Common myeloid progenitor, CD34-positive (primary cell): ENCODE measurements around the gene ERFL.
A peak's percentile ranks its signal among the peaks of the same experiment; 100 is the strongest.

Experiments used
- CTCF ChIA-PET: fragments of 350-600 bp; sonication (Branson Sonifier 250); formaldehyde crosslinking; loops from one replicate; lab custom pipeline; 2021; ENCODE audit warnings: antibody characterized with exemption; lab: Charles Lee
- POLR2A ChIA-PET: fragments of 350-600 bp; sonication (Branson Sonifier 250); formaldehyde crosslinking; loops from one replicate; lab custom pipeline; 2021; ENCODE audit warnings: antibody characterized with exemption; lab: Charles Lee
- DNase-seq, 3 donors: peaks; one replicate each; pipeline versions ENCODE4 v3.0.0 to v3.0.0-alpha.2; 2013
- H3K27ac ChIP-seq, 2 experiments: 1 replicate in 1 of 2; 2 replicates in 1 of 2; pipeline ENCODE4 v1.7.0; 2013; ENCODE audit warnings: inconsistent platforms in 2 of 2, low read length in 2 of 2, mild to moderate bottlenecking in 2 of 2, low read depth in 1 of 2, moderate library complexity in 1 of 2; ENCODE audit not compliant: severe bottlenecking in 2 of 2, insufficient read depth in 1 of 2, poor library complexity in 1 of 2
- H3K27me3 ChIP-seq, 5 experiments: replicated peaks in 2 of 5; 1 replicate in 3 of 5; 2 replicates in 2 of 5; pipeline versions ENCODE4 v1.6.1 to v1.7.0; 2013; ENCODE audit warnings: low read length in 4 of 5, mild to moderate bottlenecking in 2 of 5, moderate library complexity in 2 of 5, inconsistent platforms in 1 of 5; ENCODE audit not compliant: insufficient read depth in 5 of 5, control insufficient read depth in 4 of 5
- H3K36me3 ChIP-seq, 4 experiments: 1 replicate in 2 of 4; 2 replicates in 2 of 4; pipeline versions ENCODE4 v1.6.1 to v1.7.0; 2013; ENCODE audit warnings: low read length in 3 of 4, control low read depth in 1 of 4, mild to moderate bottlenecking in 1 of 4; ENCODE audit not compliant: control insufficient read depth in 4 of 4, insufficient read depth in 4 of 4
- H3K4me1 ChIP-seq, 4 experiments: 1 replicate in 3 of 4; 2 replicates in 1 of 4; pipeline versions ENCODE4 v1.6.1 to v1.7.1; 2013; ENCODE audit warnings: low read length in 3 of 4, mild to moderate bottlenecking in 3 of 4, control low read depth in 1 of 4, inconsistent platforms in 1 of 4, moderate library complexity in 1 of 4; ENCODE audit not compliant: control insufficient read depth in 4 of 4, insufficient read depth in 4 of 4; ENCODE audit errors: control extremely low read depth in 1 of 4
- H3K4me3 ChIP-seq, 7 experiments: 1 replicate in 4 of 7; 2 replicates in 3 of 7; pipeline versions ENCODE4 v1.5.1 to v1.7.0; 2013; ENCODE audit warnings: mild to moderate bottlenecking in 7 of 7, low read length in 6 of 7, moderate library complexity in 6 of 7, inconsistent platforms in 2 of 7, low read depth in 2 of 7, control low read depth in 1 of 7; ENCODE audit not compliant: insufficient read depth in 4 of 7, control insufficient read depth in 1 of 7; ENCODE audit errors: extremely low read depth in 1 of 7
- H3K9me3 ChIP-seq, 5 experiments: 1 replicate in 4 of 5; 2 replicates in 1 of 5; pipeline versions ENCODE4 v1.6.1 to v1.7.1; 2013; ENCODE audit warnings: low read length in 4 of 5, mild to moderate bottlenecking in 2 of 5, inconsistent platforms in 1 of 5, low read depth in 1 of 5, moderate library complexity in 1 of 5; ENCODE audit not compliant: control insufficient read depth in 4 of 5, insufficient read depth in 2 of 5; ENCODE audit errors: control extremely low read depth in 1 of 5
- WGBS: methylation state at CpG from one replicate; pipeline ENCODE4 v1.1.5; 2013; ENCODE audit not compliant: insufficient coverage; 5-methylcytosine and 5-hydroxymethylcytosine counted together

Gene ERFL

DNA sequence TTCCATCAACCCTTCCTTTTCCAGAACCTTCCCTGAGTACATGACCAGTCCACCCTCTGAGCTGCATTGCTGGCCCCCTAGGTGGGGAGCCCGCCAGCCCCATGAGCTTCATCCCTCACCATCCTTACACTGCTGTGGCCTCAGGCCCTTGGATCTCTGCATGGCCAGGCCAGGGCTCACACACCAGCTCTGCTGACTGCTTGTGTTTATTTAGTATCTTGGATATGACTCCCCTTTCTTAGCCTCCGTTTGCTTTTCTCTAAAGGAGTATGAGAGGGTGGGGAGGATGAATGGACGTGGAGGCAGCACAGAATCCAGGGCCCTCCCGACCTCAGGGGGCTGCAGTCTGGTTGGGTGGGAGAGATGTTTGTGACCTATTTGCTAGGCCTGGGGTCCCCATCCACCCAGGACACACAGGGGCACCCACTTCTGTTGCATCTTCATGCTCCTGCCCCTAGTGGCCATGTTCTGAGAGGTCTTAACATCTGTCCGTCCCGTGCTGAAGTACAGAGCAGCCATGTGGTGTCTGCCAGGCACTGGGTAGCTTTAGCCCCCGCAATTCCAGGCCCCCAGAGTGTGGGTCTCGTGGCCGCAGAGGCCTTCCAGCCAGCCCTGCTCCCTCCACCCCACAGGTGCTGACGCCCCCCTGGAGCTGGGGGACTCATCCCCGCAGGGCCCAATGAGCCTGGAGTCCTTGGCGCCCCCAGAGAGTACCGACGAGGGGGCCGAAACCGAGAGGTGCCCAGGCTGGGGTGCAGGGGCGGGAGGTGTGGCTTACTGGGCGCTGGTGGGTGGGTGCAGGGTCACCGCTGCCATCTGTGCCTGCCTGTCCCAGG, 32.3 kb downstream of the ERFL start:
- Histone ChIP-seq H3K36me3 (peaks cover 6 to 77% (median 60%) of the 10 kb centered on the region in 4 experiments), H3K4me3 (no peak overlapping the region), H3K4me1 (peaks cover 2 to 20% (median 16%) of the 10 kb centered on the region in 4 experiments), H3K27me3 (no peaks in the 10 kb centered on the region), H3K9me3 (no peaks in the 10 kb centered on the region), H3K27ac (peak overlapping the region in 1 of 2 experiments; percentile 14)
- peak in 2 of 3 donors; percentile 36 to 40 for DNase-seq
- ChIA-PET POLR2A (no interaction called here), CTCF (interaction anchor here (1.3 kb wide), 1 partner anchor 14 kb away, joined by 3 read pairs; no protein-coding TSS in a partner anchor)
- 94% methylated on average over 10 of the region's 19 CpGs for WGBS

DNA sequence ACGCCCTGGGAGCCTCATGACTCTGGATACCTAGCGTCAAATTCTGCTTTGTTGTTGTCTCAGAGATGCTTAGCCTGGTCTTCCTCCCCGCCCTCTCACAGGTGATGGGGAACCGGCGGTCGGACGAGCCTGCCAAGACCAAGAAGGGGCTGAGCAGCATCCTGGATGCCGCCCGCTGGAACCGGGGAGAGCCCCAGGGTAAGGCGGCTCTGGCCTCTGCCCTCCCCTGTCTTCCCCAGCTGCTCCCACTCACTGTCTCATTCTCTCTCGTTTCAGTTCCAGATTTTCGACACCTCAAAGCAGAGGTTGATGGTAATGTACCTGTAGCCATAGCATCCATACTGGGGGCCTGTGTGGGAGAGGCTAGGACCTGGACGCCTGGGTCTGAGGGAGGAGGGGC, 33.9 kb downstream of the ERFL start:
- ChIA-PET POLR2A (no interaction called here), CTCF (no interaction called here)
- Histone ChIP-seq H3K4me1 (peaks cover 2 to 31% (median 24%) of the 10 kb centered on the region in 4 experiments), H3K27me3 (no peaks in the 10 kb centered on the region), H3K36me3 (peaks cover 6 to 74% (median 53%) of the 10 kb centered on the region in 4 experiments), H3K4me3 (no peak overlapping the region), H3K9me3 (no peaks in the 10 kb centered on the region), H3K27ac (no peak overlapping the region)
- no peak for DNase-seq
- 97% methylated on average over 9 of the region's 14 CpGs for WGBS

DNA sequence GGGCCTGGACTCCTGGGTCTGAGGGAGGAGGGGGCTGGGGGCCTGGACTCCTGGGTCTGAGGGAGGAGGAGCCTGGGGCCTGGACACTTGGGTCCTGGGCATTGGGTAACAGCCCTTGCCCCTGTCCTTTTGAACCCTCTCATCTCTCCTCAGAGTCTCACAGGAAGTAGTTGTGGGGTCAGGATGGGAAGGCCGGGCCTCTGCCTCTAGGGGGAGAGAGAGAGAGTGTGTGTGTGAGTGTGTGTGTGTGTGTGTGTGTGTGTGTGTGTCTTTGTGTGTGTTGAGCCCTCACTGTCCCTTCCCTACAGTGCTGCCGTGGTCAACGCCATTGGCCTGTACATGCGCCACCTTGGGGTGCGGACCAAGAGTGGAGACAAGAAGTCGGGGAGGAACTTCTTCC, 34.4 kb downstream of the ERFL start:
- peaks cover 2 to 35% (median 28%) of the 10 kb centered on the region in 4 experiments for H3K4me1 ChIP-seq

DNA sequence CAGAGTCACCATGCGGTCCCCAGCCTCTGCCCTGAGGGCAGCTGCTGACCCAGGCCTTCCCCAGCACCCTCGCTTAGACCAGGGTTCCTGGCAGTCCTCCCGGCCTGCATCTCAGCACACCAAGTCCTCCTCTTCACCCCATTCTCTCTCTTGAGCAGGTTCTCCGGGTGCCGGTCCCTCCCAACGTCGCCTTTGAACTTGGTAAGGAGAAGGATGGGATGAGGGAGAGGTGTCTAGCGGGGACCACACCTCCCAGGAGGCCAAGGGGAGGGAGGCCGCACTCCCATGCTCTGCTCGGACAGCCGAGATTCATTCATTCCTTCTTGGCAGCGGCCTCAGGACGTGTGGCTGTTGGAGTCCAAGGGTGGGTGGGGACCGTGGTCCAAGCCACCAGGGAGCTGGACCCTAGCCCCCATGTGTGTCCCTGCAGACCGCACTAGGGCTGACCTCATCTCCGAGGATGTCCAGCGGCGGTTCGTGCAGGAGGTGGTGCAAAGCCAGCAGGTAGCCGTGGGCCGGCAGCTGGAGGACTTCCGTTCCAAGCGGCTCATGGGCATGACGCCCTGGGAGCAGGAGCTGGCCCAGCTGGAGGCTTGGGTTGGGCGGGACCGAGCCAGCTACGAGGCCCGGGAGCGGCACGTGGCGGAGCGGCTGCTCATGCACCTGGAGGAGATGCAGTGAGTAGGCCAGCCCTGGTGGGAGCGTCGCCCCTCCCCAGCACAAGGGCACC, 35.9 kb downstream of the ERFL start:
- Histone ChIP-seq H3K4me3 (peak overlapping the region in 1 of 7 experiments; percentile 20), H3K36me3 (peaks cover 4 to 66% (median 43%) of the 10 kb centered on the region in 4 experiments), H3K9me3 (no peaks in the 10 kb centered on the region), H3K4me1 (peaks cover 2 to 51% (median 44%) of the 10 kb centered on the region in 4 experiments), H3K27me3 (no peaks in the 10 kb centered on the region), H3K27ac (peak overlapping the region; percentile 15 to 47)
- WGBS, result 97% methylated on average over 25 of the region's 34 CpGs
- POLR2A ChIA-PET, result interaction anchor here (1.1 kb wide), 1 partner anchor 20 kb away, joined by 5 read pairs; no protein-coding TSS in a partner anchor
- DNase-seq, result no peak
- CTCF ChIA-PET, result interaction anchor here (1.0 to 7.4 kb wide), 3 partner anchors 10 to 17 kb away, joined by 3 to 82 read pairs (median 8); partner anchors contain the start of gene CD79A

More for the DNA sequence above, 34.4 kb downstream of the ERFL start:
- WGBS, result 95% methylated on average over 4 of the region's 6 CpGs
- Histone ChIP-seq H3K9me3 (no peaks in the 10 kb centered on the region), H3K27me3 (no peaks in the 10 kb centered on the region), H3K4me3 (no peak overlapping the region), H3K27ac (no peak overlapping the region), H3K36me3 (peaks cover 6 to 71% (median 55%) of the 10 kb centered on the region in 4 experiments)
- ChIA-PET CTCF (no interaction called here), POLR2A (no interaction called here)
- DNase-seq, result peak in 1 of 3 donors; percentile 49

DNA sequence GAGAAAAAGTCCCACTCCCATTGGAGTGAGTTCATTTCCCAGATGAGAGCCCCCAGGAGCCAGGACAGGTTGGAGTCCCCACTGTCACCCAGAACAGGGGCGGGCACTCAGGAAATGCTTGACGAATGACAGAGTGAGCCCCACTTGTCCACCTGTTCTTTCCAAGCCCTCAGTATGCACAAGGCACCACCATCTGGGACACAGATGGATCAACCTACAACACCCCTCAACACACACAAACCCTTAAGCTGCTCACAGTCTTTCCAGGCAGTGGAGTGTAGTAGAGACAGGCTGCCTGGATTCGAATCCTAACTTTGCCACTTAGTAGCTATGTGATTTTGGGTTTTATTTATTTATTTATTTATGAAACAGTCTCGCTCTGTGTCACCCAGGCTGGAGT, 37.3 kb downstream of the ERFL start:
- H3K4me3 ChIP-seq, result no peak overlapping the region
- H3K4me1 ChIP-seq, result peaks cover 8 to 65% (median 58%) of the 10 kb centered on the region in 4 experiments
- WGBS, result 95% methylated on average over 2 of the region's 4 CpGs
- POLR2A ChIA-PET, result interaction anchor here (1.1 kb wide), 1 partner anchor 18 kb away, joined by 5 read pairs; no protein-coding TSS in a partner anchor
- H3K9me3 ChIP-seq, result no peaks in the 10 kb centered on the region
- H3K27ac ChIP-seq, result no peak overlapping the region
- H3K36me3 ChIP-seq, result peaks cover 4 to 60% (median 34%) of the 10 kb centered on the region in 4 experiments
- DNase-seq, result no peak
- H3K27me3 ChIP-seq, result no peaks in the 10 kb centered on the region
- CTCF ChIA-PET, result interaction anchor here (1.0 to 7.4 kb wide), 6 partner anchors 8 to 68 kb away, joined by 3 to 82 read pairs (median 4); partner anchors contain the start of genes ARHGEF1, CD79A and RABAC1

DNA sequence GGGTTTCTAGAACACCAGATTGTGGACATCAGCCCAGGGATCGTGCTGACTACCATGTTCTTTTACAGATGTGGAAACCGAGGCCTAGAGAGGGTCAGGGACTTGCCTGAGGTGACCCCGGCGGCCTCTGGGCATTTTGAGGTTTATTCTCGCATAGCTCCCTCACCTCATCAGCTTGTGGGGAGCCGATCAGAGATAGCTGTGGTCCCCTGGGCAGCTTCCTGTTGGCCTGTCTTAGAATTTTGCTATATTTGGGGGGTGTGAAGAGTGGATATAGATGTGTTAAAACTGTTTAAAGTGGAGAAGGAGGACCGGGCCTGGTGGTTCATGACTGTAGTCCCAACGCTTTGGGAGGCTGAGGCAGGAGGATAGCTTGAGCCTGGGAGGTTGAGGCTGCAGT, 38.4 kb downstream of the ERFL start:
- Histone ChIP-seq H3K36me3 (peaks cover 0 to 51% (median 25%) of the 10 kb centered on the region in 4 experiments), H3K4me1 (peaks cover 14 to 74% (median 68%) of the 10 kb centered on the region in 4 experiments), H3K27ac (peak overlapping the region in 1 of 2 experiments; percentile 45), H3K4me3 (no peak overlapping the region), H3K9me3 (no peaks in the 10 kb centered on the region), H3K27me3 (no peaks in the 10 kb centered on the region)
- WGBS, result 97% methylated on average over 5 of the region's 8 CpGs
- ChIA-PET CTCF (interaction anchor here (0.9 to 7.4 kb wide), 4 partner anchors 7 to 27 kb away, joined by 3 to 82 read pairs (median 4); partner anchors contain the start of genes ARHGEF1 and CD79A), POLR2A (interaction anchor here (0.6 kb wide), 1 partner anchor 40 kb away, joined by 3 read pairs; no protein-coding TSS in a partner anchor)
- no peak for DNase-seq
